ENCODE measurements around the gene HDLBP.

HDLBP gene

GRCh38 chr2:241228860-241229516, 86.5 kb downstream of the HDLBP start:
- no peak for DNase-seq (ENCODE audit: low read depth in 2 of 2)

- DNase-seq (ENCODE audit: low read depth in 2 of 2): no peak
These were observed 87.2 kb downstream of the HDLBP start for GRCh38 chr2:241228081-241228859.

DNA sequence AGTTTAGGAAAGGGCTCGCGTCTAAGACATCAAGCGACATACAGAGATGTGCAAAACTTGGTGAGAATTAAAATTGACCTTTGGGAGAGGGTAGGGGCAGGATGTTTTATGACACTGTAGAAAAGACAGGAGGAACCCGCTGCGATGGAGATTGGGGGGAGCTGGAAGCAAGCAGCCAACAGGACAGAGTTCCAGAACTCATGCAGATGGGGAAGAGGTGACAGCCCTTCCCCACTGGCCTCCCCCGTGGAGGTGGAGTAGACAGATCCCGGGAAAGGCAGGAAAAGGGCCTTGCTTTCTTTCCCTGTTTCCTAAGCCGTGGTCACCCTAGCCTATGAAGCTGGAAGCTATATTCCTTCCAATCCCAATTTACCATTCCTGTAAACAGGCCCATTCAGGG, 87.9 kb downstream of the HDLBP start:
- DNase-seq (ENCODE audit: low read depth in 2 of 2): no peak

DNA sequence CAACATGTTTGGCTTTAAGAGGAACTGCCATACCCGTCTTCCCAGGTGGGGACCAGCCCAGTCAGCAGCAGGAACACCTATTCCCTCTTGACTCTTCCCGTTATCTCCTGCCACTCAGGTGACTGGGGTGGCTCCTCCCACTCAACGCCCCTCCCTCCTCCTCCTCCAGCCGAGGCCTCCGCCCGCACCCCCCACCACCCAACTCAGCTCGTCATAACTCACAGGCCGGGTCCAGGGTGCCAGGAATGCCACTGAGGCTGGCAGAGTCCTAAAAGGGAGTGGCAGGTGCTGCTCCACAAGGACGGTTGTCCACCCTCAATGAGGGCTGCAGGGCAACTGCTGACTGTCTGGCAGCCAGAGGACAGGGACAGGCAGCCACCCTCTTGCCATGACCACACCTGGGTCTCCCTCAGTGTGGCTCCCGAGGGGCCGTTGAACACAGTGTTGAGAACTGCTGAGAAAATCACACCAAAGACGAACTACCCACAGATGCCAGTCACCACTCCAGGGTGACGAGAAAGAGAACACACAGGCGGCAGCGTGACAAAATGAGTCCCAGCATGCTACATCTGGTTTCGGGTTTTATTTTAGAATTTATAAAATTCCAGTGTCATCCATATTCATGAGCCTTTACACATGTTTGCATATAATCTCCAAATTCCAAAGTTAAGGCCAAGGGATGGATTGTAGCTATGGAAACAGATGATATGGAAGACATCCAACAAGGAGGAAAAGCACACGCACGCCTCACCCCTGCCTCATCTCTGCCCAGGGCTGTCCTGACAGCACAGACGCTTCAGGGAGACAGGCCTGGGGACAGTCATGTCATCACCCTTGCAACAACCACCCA, 88.5 kb downstream of the HDLBP start:
- DNase-seq (ENCODE audit: low read depth in 2 of 2): no peak

- DNase-seq (ENCODE audit: low read depth in 2 of 2): no peak
These were observed 89.5 kb downstream of the HDLBP start for GRCh38 chr2:241225983-241226382.

DNA sequence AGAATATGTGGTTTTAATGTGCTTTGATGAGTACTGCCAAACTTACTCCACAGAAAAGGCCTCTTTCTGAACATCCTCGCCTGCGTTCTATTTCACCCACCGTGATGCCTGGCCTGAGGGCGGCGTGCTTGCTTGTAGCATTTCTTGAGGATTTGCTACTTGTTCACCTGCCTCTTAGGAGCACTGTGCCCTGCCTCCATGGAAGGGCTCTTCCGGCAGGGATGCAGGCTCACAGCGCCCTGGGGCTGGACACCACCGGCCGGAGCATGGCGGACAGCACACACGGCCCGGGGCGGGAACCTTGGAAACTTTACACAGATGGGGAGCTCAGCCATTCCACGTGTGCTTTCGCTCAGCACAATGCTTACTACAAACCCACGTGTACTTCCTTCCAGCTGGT, 89.9 kb downstream of the HDLBP start:
- DNase-seq (ENCODE audit: low read depth in 2 of 2): no peak

GRCh38 chr2:241224851-241225438, 90.5 kb downstream of the HDLBP start:
- no peak for DNase-seq (ENCODE audit: low read depth in 2 of 2)

DNA sequence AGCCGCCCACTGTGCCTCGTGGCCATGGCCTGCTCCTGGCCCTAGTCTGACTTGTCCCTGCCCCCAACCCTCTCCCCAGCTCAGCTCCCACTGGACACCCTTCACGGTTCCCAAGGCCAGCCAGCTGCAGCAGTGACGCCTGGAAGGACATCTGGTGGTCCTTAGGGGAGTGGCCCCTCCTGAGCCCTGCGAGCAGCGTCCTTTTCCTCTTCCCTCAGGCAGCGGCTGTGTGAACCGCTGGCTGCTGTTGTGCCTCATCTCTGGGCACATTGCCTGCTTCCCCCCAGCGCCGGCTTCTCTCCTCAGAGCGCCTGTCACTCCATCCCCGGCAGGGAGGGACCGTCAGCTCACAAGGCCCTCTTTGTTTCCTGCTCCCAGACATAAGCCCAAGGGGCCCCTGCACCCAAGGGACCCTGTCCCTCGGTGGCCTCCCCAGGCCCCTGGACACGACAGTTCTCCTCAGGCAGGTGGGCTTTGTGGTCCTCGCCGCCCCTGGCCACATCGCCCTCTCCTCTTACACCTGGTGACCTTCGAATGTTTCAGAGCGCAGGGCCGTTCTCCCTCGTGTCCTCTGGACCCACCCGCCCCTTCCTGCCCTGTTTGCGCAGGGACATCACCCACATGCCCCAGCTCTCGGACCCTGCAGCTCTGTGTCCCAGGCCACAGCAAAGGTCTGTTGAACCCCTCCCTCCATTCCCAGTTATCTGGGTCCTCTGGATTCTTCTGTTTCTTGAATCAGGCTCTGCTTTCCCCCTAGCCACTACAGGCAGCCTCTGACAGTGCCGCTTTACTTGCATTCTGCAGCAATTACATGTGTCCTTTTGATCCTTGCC, 91.2 kb downstream of the HDLBP start:
- no peak for DNase-seq (ENCODE audit: low read depth in 2 of 2)

GRCh38 chr2:241223211-241224017, 92.1 kb downstream of the HDLBP start:
- DNase-seq (ENCODE audit: low read depth in 2 of 2): no peak

GRCh38 chr2:241219856-241220356, 95.6 kb downstream of the HDLBP start:
- no peak for DNase-seq (ENCODE audit: low read depth in 2 of 2)

GRCh38 chr2:241219030-241219382, 96.5 kb downstream of the HDLBP start:
- no peak for DNase-seq (ENCODE audit: low read depth in 2 of 2)

GRCh38 chr2:241218131-241219029, 97.1 kb downstream of the HDLBP start:
- no peak for DNase-seq (ENCODE audit: low read depth in 2 of 2)

DNA sequence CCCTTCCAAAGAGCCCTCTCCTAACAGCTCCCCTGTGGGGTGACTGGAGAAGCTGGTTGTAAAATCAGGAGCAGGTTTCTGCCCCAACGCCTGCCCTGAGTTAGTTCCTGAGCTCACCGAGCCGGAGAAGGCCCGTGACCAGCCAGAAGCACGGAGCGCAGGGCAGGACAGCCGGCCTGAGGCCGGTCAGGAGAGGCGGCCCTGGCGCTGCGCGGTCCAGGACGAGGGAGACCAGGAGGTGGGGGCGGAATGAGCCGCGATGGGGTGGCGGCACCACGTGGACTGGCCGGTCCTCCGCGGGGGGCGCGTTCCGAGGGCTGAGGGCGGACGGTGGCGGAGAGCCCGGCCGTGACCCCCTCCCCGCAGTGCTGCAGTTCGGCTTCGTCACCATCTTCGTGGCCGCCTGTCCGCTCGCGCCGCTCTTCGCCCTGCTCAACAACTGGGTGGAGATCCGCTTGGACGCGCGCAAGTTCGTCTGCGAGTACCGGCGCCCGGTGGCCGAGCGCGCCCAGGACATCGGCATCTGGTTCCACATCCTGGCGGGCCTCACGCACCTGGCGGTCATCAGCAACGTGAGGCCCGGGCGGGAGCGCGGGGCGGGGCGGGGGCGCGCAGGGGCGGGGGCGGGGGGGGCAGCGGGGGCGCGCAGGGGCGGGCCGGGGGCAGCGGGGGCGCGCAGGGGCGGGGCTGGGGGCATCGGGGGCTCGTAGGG, 98.0 kb downstream of the HDLBP start:
- no peak for DNase-seq (ENCODE audit: low read depth in 2 of 2)

GRCh38 chr2:241216211-241216761, 99.2 kb downstream of the HDLBP start:
- DNase-seq (ENCODE audit: low read depth in 2 of 2): no peak

DNA sequence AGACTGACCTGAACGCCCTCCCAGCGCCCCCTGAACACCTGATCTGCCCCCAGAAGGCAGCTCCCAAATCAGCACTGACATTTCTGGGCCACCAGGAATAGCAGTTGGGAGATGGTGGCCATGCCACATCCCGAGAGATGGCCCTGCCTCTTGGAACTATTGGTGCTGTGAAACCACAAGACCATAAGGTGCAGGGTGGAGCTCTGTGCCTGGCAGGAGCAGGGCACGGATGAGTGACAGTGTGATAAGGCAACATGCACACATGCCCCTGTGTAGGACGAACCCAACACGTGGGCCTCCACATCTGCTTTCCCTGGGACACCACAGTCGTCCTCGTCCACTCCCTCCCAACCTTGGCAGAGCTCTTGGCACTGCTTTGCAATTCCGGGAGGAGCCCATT, 100.1 kb downstream of the HDLBP start:
- no peak for DNase-seq (ENCODE audit: low read depth in 2 of 2)

- DNase-seq (ENCODE audit: low read depth in 2 of 2): no peak
These were observed 100.7 kb downstream of the HDLBP start for GRCh38 chr2:241214766-241215165.

DNA sequence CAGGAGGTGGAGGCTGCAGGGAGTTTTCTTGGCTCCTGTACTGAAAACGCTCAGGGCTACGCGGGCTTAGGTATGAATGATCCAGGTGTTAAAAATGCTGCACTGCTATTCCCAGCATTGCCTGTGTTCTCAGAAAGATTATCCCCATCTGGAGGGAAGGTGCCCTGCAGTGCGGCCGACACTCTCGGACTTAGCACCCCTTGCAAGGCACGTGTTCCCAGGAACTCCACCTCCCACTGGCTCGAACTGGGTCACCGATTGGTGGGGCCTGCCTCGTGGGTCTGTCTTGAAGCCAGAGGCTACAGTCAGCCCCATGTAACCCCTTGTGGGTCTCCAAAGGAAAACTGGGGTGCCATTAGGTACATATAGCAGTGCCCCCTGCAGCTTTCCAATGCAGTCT, 101.3 kb downstream of the HDLBP start:
- DNase-seq (ENCODE audit: low read depth in 2 of 2): no peak

GRCh38 chr2:241213567-241213966, 101.9 kb downstream of the HDLBP start:
- DNase-seq (ENCODE audit: low read depth in 2 of 2): no peak

All from stimulated activated CD8-positive, alpha-beta memory T cell treated with anti-CD3 and anti-CD28 coated beads, Interleukin-2, amount 100 ng/mL, for 1 hour (primary cell).